ENCODE measurements around the gene HBEGF.
"Not testable (repeated sequence)": the region's sequence is repeated elsewhere in the genome, so short reads cannot be mapped to it uniquely, and the experiment has no call there.

Gene HBEGF

DNA sequence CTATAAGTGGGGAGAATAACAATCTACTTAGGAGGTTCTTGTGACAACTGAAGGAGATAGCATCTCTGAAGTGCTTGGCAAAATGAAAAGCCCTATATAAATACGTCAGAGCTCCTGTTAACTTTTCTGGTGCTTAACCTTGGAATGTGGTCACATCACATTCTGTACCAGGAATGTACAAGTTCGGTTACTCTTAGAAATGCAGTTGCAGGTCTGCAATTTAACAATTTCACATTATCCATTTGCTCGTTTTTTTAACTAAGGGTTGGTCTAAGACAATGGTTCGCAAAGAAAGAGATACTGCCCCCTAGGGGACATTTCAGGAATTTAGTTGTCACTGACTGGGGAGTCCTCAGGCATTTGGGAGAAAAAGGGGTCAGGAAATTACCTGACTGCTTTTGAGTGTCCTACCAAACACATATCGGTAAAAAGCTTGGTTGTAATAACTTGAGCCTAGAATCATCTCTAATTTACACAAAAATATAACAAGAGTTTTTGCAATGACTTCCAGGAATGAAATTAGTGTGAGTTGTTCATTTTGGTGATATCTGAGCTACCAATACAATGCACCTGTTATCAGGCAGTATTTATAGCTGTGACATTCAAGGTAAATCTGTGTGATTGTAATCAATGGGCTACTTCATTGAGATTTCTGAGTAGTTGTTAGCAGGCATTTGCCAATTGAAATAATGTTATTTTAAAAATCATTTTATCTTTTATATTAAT lies 5.4 kb upstream of the HBEGF start:
- Histone ChIP-seq H3K27me3 (no peaks in the 10 kb centered on the region), H3K4me3 (ENCODE audit: low read depth, low read length) (no peak overlapping the region), H3K9me3 (no peaks in the 10 kb centered on the region), H3K4me1 (no peaks in the 10 kb centered on the region), H3K36me3 (no peaks in the 10 kb centered on the region)
- peak; percentile 69 for DNase-seq
- TF ChIP-seq, protein P1, sequence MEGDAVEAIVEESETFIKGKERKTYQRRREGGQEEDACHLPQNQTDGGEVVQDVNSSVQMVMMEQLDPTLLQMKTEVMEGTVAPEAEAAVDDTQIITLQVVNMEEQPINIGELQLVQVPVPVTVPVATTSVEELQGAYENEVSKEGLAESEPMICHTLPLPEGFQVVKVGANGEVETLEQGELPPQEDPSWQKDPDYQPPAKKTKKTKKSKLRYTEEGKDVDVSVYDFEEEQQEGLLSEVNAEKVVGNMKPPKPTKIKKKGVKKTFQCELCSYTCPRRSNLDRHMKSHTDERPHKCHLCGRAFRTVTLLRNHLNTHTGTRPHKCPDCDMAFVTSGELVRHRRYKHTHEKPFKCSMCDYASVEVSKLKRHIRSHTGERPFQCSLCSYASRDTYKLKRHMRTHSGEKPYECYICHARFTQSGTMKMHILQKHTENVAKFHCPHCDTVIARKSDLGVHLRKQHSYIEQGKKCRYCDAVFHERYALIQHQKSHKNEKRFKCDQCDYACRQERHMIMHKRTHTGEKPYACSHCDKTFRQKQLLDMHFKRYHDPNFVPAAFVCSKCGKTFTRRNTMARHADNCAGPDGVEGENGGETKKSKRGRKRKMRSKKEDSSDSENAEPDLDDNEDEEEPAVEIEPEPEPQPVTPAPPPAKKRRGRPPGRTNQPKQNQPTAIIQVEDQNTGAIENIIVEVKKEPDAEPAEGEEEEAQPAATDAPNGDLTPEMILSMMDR (IDR thresholded peaks at IDR 0.05; ENCODE audit: low read depth, low read length) = peak; percentile 91

DNA sequence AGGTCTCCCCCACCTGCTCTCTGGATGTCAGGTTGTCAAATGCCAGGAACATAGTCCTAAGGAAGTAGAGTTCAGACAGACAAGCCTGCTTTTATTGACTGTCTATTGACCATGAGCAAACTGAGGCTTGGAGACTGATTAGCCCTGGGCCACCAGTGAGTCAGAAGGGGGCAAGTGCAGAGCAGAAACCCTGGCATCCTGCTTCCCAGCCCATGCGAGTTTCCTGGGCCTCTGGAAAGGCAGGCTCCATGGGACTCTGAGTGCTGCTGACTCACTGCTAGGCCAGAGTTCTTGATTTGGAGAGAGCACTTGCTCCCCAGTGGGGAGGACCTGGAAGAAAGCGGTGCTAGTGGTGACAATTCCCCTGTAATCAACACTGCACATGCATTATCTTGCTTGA lies 2.8 kb upstream of the HBEGF start:
- H3K9me3 ChIP-seq = no peaks in the 10 kb centered on the region
- TF ChIP-seq, protein P1 (IDR thresholded peaks at IDR 0.05; ENCODE audit: low read depth, low read length) = no peak
- H3K4me3 ChIP-seq (ENCODE audit: low read depth, low read length) = no peak overlapping the region
- DNase-seq = no peak
- no peaks in the 10 kb centered on the region for H3K4me1 ChIP-seq
- H3K27me3 ChIP-seq = no peaks in the 10 kb centered on the region
- H3K36me3 ChIP-seq = no peaks in the 10 kb centered on the region

DNA sequence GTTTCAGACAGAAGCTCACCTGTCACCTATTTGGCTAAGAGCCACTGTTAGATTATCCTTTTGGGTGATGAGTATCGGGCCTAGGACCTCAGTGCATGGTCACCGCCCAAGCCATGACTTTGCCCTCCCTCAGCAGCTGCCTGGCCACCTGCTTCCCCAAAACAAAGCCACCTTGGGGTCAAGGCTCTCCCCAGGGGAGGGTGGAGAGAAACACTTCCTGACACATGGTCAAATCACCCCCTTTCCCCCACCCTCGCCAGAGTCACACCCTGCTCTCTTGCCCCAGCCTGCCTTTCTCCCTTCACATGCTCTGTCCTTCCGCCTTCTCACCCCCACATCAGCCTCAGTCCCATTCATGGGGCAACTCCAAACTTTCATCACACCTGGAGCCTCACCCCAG lies 1.7 kb upstream of the HBEGF start:
- Histone ChIP-seq H3K27me3 (no peaks in the 10 kb centered on the region), H3K36me3 (no peaks in the 10 kb centered on the region), H3K4me1 (no peaks in the 10 kb centered on the region), H3K4me3 (ENCODE audit: low read depth, low read length) (no peak overlapping the region), H3K9me3 (no peaks in the 10 kb centered on the region)
- DNase-seq = no peak
- TF ChIP-seq, protein P1 (IDR thresholded peaks at IDR 0.05; ENCODE audit: low read depth, low read length) = no peak

DNA sequence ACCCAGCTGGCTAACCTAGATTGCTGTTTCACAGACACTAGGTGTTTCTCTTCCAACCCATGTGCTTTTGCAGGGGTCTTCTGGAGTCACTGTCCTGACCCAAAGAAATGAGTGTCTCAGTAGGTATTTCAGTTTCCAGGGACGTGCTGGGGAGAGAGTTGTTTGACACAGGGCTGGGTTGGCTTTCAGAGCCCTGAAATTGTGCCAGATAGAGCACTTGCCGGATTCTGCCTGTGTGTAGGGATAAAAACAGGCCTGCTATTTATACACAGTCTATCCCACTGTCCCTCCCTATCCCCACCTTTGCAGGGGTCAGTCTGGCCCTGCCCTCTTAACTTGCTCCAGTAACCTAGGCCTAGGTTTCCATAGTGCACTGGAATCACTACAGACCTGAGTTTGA lies 957 bp upstream of the HBEGF start:
- DNase-seq = no peak
- TF ChIP-seq, protein P1 (IDR thresholded peaks at IDR 0.05; ENCODE audit: low read depth, low read length) = no peak
- H3K36me3 ChIP-seq = no peaks in the 10 kb centered on the region
- no peaks in the 10 kb centered on the region for H3K4me1 ChIP-seq
- no peaks in the 10 kb centered on the region for H3K9me3 ChIP-seq
- no peaks in the 10 kb centered on the region for H3K27me3 ChIP-seq
- H3K4me3 ChIP-seq (ENCODE audit: low read depth, low read length) = no peak overlapping the region

DNA sequence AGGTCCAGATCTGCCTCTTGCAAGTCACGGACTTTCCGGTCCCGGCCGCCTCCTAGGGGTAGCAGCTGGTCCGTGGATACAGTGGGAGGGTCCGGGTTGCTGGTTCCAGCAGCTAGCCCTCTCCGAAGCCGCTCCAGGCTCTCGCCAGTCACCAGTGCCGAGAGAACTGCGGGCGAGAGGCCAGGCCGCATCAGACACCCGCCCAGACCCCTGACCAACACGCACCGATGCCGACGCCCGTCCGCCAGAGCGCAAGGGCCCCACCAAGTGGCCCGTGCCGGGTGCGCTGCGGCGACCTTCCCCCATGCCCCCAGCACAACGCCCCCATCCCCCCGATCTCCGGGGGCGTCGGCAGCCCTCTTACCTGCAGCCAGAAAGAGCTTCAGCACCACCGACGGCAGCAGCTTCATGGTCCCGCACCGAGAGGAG lies 470 bp downstream of the HBEGF start:
- Histone ChIP-seq H3K36me3 (no peaks in the 10 kb centered on the region), H3K9me3 (no peaks in the 10 kb centered on the region), H3K4me1 (no peaks in the 10 kb centered on the region), H3K27me3 (no peaks in the 10 kb centered on the region), H3K4me3 (ENCODE audit: low read depth, low read length) (peak overlapping the region; percentile 68)
- DNase-seq = peak; percentile 71
- TF ChIP-seq, protein P1 (IDR thresholded peaks at IDR 0.05; ENCODE audit: low read depth, low read length) = no peak

GRCh38 chr5:140344683-140345423 lies 1.6 kb downstream of the HBEGF start:
- Histone ChIP-seq H3K9me3 (no peaks in the 10 kb centered on the region), H3K4me3 (ENCODE audit: low read depth, low read length) (no peak overlapping the region), H3K4me1 (no peaks in the 10 kb centered on the region), H3K27me3 (no peaks in the 10 kb centered on the region), H3K36me3 (no peaks in the 10 kb centered on the region)
- TF ChIP-seq, protein P1 (IDR thresholded peaks at IDR 0.05; ENCODE audit: low read depth, low read length) = no peak
- DNase-seq = no peak

- H3K4me3 ChIP-seq (ENCODE audit: low read depth, low read length); H3K27me3 ChIP-seq; H3K9me3 ChIP-seq; H3K4me1 ChIP-seq; H3K36me3 ChIP-seq; DNase-seq: not testable (repeated sequence)
These were observed 2.6 kb downstream of the HBEGF start for GRCh38 chr5:140343849-140344248.
